ENCODE results near the gene TOR1B. TPM values are rescaled to one million over a fixed set of nuclear protein-coding genes. Genes with fewer than 3 reads are reported as not detected.

TOR1B gene
- total and polyA plus RNA-seq, 2 donors (not counting 1 experiment from before 2014, with no cell fraction given) = 13.3 to 17.4 TPM

- intact Hi-C loops (cut with micrococcal nuclease) = loop anchor here (5.0 kb wide), 1 partner anchor 152 kb away; the partner anchor contains the start of gene NTMT1
- ATAC-seq (ENCODE audit: low read depth) = no peak
- no peaks in the 10 kb centered on the region for H3K4me1 Mint-ChIP-seq
Measured at GRCh38 chr9:129779560-129780190, 23.3 kb upstream of the TOR1B start.

More at GRCh38 chr9:129779560-129780190, 23.3 kb upstream of the TOR1B start:
- no peak overlapping the region for H3K4me2 ChIP-seq (replicated peaks; ENCODE audit: low read depth, low read length, poor library complexity, severe bottlenecking)
- CTCF ChIA-PET = no interaction called here
- H3K27me3 ChIP-seq (replicated peaks in 1 of 4; ENCODE audit: control extremely low read depth in 1 of 4, control insufficient read depth in 3 of 4, insufficient read depth in 4 of 4, low read length in 3 of 4) = peaks cover 0 to 30% (median 5%) of the 10 kb centered on the region in 4 experiments
- Mint-ChIP-seq H3K27me3 (peaks cover 23% of the 10 kb centered on the region), H3K4me3 (no peak overlapping the region), H3K27ac (no peak overlapping the region), H3K9me3 (ENCODE audit: insufficient read depth) (no peaks in the 10 kb centered on the region)
- POLR2A ChIA-PET = no interaction called here
- no peak overlapping the region for H3K4me3 ChIP-seq (ENCODE audit: control extremely low read depth in 1 of 5, extremely low read depth in 1 of 5, insufficient read depth in 1 of 5, low read depth in 2 of 5, low read length in 4 of 5)
- no peak for TF ChIP-seq CTCF (IDR thresholded peaks at IDR 0.05)
- TF ChIP-seq EZH2 (IDR thresholded peaks at IDR 0.05; ENCODE audit: borderline replicate concordance, insufficient read depth, low read depth, low read length, poor library complexity, severe bottlenecking) = no peak
- H4K20me1 ChIP-seq (ENCODE audit: control insufficient read depth, insufficient read depth, low read length, poor library complexity, severe bottlenecking) = no peaks in the 10 kb centered on the region
- H3K9ac ChIP-seq (ENCODE audit: low read length) = no peak overlapping the region
- H3K36me3 ChIP-seq (replicated peaks in 1 of 2; ENCODE audit: control extremely low read depth in 1 of 2, control insufficient read depth in 1 of 2, extremely low read depth in 1 of 2, insufficient read depth in 2 of 2, low read length in 1 of 2) = no peaks in the 10 kb centered on the region
- 98% methylated on average over 7 of the region's 7 CpGs for WGBS (ENCODE audit: insufficient coverage)
- no peak for DNase-seq
- H2AFZ ChIP-seq (ENCODE audit: insufficient read depth, low read depth, low read length, poor library complexity, severe bottlenecking) = no peak overlapping the region
- no peaks in the 10 kb centered on the region for H3K4me1 ChIP-seq (ENCODE audit: control insufficient read depth in 2 of 2, insufficient read depth in 2 of 2, low read length in 2 of 2)
- H3K27ac ChIP-seq (ENCODE audit: low read length in 2 of 2) = no peak overlapping the region
- H3K9me3 ChIP-seq (ENCODE audit: control extremely low read depth in 1 of 3, control insufficient read depth in 2 of 3, insufficient read depth in 1 of 3, low read length in 2 of 3) = no peaks in the 10 kb centered on the region
- no peaks in the 10 kb centered on the region for H3K79me2 ChIP-seq (ENCODE audit: control insufficient read depth, insufficient read depth, low read length)
